ENCODE results near the gene XKR8.

GRCh38 chr1:27967106-27967883, 7.5 kb downstream of the XKR8 start:
- TF ChIP-seq ZNF274 (IDR thresholded peaks at IDR 0.05; ENCODE audit: low read depth, low read length): no peak
- TF ChIP-seq YY1 (IDR thresholded peaks at IDR 0.05; ENCODE audit: insufficient read depth, insufficient read length): no peak
- no peak for TF ChIP-seq SUZ12 (IDR thresholded peaks at IDR 0.05; ENCODE audit: extremely low read depth, insufficient read depth, insufficient read length)

Measured in NT2/D1 (cell line).